ENCODE data around the gene C6orf62. TPM values are rescaled to one million over a fixed set of nuclear protein-coding genes. Genes with fewer than 3 reads are reported as not detected.
A peak's percentile ranks its signal among the peaks of the same experiment; 100 is the strongest.
"Not testable (repeated sequence)": the region's sequence is repeated elsewhere in the genome, so short reads cannot be mapped to it uniquely, and the experiment has no call there.

C6orf62 gene
- total RNA-seq, 1 donor = 41.7 TPM

DNA sequence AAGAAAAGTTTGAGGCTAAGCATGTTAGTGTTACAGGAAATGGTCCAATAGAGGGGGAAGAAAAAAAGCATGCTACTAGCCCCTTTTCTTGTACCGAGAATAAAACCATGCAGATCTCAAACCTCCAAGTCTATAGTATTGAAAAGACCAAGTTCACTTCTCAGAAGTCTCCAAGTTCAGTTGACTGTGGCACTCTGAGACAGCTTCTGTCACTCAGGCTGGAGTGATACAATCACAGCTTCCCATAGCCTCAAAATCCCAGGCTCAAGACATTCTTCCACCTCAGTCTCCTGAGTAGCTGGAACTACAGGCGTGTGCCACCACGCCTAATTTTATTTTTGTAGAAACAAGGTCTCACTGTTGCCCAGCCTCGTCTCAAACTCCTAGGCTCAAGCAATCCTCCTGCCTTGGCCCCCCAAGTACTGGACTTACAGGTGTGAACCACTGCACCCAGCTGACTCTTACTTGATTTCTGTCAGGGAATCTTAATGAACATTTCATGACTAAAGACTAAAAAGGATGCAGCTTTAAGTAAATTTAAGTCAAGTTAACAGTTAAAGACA lies 16.2 kb downstream of the C6orf62 start:
- no peak for DNase-seq (ENCODE audit: low read depth in 2 of 3, low spot score in 2 of 3)

DNA sequence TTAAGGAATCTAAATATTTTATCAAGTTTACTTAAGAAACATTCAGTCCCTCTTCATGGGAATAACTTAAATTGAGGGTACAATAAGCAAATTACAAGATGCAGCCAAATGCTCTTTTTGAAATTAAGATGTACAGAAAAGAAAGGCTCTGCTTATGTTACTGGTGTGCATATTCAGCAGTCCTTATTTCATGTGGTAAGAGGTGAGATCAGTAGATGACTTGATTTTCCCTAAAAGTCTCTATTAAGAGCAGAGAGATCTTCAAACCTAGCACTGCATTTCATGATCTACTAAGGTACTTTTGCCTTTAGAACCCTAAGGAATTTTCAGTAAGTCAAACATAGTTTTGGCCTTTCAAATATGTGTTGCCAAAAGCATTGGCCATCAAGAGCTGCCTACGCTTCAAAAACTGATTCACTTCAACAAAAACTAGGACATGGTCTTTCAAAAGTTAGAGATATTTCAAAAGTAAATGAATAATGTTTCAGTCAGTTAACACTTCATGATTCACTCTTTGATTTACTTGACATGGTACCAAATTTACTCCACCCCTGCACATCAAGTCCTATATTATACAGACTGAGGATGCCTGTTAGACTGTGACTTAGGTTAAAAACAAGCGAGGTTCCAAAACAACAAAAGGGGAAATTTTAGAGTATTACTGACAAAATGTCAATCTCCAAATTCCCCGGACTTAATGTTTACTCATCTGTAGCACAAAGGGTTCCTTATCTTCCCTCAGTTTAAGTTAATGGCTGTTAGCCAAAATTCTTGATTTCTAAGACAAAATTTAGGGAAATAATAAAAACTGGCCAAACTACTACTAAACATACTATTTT lies 19.2 kb downstream of the C6orf62 start:
- DNase-seq (ENCODE audit: low read depth in 2 of 3, low spot score in 2 of 3) = no peak

DNA sequence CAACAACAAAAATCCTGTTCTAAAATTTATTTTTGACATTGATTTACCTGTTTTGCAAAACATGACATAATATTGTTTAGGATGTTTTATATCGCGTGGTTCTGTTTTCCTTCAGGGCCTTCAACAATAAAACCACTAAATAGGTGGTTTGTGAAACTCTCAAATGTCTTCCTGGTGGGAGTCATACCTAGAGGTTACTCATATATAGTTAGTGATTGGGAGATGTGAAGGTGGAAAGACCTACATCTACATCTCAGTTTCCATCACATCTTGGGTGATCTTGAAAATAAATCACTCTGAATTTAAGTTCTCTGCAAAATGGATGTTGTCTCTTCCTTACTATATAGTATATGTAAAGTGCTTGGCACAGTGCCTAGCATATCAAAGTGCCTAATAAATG lies 22.9 kb downstream of the C6orf62 start:
- no peak for DNase-seq (ENCODE audit: low read depth in 2 of 3, low spot score in 2 of 3)

GRCh38 chr6:24695635-24696034 lies 23.3 kb downstream of the C6orf62 start:
- peak in 2 of 3 donors; percentile 50 to 76 for DNase-seq (ENCODE audit: low read depth in 2 of 3, low spot score in 2 of 3)

DNA sequence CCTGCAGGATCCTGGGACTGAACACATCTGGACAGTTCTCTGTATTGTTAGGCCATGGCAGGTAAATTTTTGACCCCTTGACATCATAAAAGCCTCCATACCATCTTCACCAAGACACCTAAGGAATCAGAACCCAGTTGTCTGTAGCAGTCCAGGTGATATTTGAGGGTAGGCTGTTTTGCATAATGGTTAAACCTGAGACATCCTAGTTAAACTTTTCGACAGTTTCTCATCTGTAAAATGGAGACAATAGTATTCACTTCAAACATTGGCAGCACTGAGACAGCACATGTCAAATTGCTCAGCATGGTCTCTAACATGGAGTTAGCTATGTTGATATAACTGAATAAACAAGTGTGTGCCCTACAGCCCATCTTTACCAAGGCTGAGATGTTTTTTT lies 24.8 kb downstream of the C6orf62 start:
- DNase-seq (ENCODE audit: low read depth in 2 of 3, low spot score in 2 of 3) = no peak

DNA sequence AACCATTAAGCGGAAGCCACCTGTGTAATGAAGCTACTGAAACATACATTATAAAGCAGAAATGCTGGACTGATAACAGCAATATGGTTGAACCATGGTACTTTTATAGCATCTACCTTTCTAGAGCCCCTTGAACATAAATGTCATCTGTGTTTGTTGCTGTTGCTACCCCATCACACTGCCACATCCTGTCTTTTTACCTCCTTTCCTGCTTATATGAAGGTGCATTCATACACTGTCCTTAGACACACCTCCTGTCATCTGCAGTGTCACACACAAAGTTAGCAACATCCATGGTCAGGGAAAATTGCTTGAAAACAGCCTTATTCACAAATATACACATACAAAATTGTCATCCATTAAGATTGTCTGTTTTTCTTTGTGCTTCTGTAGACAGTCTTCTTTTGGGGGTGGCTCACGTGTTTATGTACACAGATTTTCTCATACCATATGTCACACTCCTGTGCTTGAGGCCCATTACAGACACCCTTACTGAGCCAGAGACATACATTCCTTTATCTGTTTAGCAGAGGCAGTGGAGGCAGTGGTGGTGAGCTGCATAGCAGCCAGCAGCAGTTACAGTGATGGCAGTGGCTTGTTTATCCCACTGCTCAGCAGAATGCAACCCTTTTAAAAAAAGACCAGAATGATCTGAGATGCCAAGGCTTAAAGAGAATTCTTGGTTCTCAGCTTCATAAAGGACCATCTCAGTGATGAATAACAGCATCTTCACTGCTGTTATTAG lies 25.9 kb downstream of the C6orf62 start:
- no peak for DNase-seq (ENCODE audit: low read depth in 2 of 3, low spot score in 2 of 3)

- DNase-seq (ENCODE audit: low read depth in 2 of 3, low spot score in 2 of 3) = no peak
Observed at GRCh38 chr6:24692415-24692814, 26.5 kb downstream of the C6orf62 start.

- no peak for DNase-seq (ENCODE audit: low read depth in 2 of 3, low spot score in 2 of 3)
Observed at GRCh38 chr6:24692003-24692402, 27.0 kb downstream of the C6orf62 start.

GRCh38 chr6:24691550-24691949 lies 27.4 kb downstream of the C6orf62 start:
- no peak for DNase-seq (ENCODE audit: low read depth in 2 of 3, low spot score in 2 of 3)

DNA sequence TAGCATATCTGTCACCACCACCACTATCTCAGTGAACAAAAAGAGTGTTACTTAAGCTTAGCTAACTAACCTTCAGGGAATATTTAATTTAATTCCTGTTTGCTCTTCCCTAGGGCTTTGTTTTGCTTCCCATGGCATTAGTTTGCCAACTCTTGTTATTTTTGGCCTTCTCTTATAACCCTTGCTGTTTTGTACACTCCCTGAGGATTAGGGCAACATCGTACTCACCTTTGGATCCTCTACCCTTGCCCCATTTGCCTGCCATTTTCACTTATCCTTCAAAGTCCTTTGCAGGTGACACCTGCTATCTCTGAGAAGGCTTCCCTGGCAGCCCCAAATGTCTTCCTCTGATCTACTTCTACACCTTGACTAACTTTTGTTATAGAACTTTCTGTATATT lies 28.4 kb downstream of the C6orf62 start:
- no peak for DNase-seq (ENCODE audit: low read depth in 2 of 3, low spot score in 2 of 3)

- DNase-seq (ENCODE audit: low read depth in 2 of 3, low spot score in 2 of 3) = no peak
Observed at GRCh38 chr6:24689964-24690363, 29.0 kb downstream of the C6orf62 start.

- no peak for DNase-seq (ENCODE audit: low read depth in 2 of 3, low spot score in 2 of 3)
Observed at GRCh38 chr6:24686946-24687345, 32.0 kb downstream of the C6orf62 start.

DNA sequence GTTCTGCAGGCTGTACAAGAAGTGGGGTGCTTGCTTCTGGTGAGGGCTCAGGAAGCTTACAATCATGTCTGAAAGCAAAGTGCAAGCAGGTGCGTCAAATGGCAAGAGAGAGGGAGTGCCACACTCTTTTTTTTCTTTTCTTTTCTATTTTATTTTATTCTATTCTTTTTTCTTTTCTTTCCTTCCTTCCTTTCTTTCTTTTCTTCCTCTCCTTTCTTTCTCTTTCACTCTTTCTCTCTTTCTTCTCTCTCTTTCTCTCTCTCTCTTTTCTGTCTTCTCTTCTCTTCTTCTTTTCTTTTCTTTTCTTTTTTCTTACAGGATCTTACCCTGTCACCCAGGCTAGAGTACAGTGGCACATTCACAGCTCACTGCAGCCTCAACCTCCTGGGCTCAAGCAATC lies 32.5 kb downstream of the C6orf62 start:
- no peak for DNase-seq (ENCODE audit: low read depth in 2 of 3, low spot score in 2 of 3)

DNA sequence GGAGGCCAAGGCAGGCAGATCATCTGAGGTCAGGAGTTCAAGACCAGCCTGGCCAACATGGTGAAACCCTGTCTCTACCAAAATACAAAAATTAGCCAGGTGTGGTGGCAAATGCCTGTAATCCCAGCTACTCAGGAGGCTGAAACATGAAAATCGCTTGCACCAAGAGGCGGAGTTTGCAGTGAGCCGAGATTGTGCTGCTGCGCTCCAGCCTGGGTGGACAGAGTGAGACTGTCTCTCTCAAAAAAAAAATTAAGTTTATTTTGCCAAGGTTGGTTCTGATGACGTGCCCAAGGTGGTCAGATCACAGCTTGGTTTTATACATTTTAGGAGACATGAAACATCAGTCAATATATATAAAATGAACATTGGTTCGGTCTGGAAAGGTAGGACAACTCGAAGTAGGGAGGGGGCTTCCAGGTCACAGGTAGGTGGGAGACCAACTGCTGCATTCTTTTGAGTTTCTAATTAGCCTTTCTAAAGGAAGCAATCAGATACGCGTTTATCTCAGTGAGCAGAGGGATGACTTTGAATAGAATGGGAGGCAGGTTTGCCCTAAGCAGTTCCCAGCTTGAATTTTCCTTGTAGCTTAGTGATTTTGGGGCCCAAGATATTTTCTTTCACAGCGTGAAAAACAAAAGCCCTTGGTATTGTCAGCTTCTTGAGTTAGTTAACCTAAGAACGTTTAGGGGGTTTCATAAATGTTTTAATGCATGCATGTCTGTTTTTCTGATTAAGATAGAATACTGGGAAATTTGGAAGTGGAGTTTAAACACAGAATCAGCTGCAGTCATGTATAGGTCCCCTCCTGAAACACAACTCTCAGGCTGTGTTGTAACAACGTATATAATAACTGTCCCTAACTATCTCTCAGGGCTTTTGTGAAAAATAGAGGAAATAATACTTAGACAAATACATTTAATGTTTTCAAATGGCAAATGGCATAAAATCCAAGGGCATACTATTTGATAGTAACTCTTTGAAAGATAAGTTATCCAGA lies 35.4 kb downstream of the C6orf62 start:
- DNase-seq (ENCODE audit: low read depth in 2 of 3, low spot score in 2 of 3) = no peak

DNA sequence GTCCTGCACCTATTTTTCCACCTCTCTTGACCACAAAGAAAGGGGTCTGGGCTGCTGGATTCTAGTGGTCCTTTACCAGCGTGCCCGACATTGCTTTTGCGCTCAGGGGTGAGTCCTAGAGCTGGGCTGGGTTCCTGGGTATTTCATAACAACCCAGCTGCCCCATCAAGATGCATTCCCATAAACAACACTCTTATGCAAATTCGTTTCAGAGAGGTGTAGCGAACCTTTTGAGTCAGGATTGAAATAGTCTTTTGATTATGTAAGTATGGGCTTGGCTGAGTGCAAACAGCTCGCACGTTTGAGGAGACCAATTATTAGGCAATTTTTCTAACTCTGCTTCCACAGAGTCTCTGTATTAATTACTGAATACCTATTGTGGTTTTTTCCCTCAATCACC lies 38.4 kb downstream of the C6orf62 start:
- DNase-seq (ENCODE audit: low read depth in 2 of 3, low spot score in 2 of 3) = no peak

DNA sequence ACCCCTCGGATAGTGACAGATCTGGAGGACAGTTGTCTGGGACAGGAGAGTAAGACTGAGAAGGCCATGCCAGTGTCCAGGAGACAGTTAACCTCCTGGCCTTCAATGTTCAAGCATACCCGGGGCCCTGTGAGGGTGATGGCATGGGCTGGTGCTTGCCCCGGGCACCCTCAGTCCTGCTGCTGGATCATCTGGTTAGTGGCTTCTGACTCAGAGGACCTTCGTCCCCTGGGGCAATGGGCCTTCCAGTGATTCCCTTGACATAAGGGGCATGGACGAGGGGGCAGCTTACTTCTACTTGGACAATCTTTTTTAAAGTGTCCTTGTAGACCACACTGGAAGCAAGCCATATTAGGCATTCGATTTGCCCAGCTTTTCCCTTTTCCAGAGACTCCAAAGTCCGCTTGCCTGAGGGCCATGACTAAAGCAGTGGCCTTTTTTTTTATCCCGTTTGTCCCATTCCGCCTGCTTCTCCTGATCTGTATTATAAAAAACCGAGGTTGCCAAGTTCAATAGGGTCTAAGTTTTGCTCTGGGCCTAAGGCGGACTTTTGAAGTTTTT lies 40.1 kb downstream of the C6orf62 start:
- DNase-seq (ENCODE audit: low read depth in 2 of 3, low spot score in 2 of 3) = not testable (repeated sequence)

- peak in 1 of 3 donors; percentile 11 for DNase-seq (ENCODE audit: low read depth in 2 of 3, low spot score in 2 of 3)
Observed at GRCh38 chr6:24673625-24674024, 45.3 kb downstream of the C6orf62 start.

DNA sequence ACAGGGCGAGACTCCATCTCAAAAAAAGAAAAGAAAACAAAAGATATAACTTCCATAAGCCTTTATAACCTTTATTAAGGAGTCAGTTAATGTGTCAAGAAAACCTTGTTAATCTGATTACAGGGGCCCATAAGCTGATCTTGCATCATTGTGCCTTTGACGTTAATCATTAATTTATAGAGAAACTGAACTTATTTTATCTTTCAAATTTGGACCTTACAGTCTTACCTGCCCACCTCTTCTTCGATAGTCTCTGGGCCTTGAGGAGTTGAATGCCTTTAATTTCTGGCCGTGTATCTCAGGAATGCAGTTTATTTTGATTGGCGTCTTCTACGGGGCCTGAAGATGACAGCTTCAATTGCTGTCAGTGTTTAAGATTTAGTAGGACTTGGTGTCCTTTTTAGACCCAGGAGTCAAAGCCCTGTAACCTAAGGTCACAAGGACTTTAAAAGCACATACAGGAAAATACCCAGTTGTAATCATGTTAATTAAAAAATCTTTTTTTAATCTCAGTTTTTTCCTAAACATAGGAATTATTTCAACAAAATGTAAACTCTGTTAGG lies 46.3 kb downstream of the C6orf62 start:
- no peak for DNase-seq (ENCODE audit: low read depth in 2 of 3, low spot score in 2 of 3)

DNA sequence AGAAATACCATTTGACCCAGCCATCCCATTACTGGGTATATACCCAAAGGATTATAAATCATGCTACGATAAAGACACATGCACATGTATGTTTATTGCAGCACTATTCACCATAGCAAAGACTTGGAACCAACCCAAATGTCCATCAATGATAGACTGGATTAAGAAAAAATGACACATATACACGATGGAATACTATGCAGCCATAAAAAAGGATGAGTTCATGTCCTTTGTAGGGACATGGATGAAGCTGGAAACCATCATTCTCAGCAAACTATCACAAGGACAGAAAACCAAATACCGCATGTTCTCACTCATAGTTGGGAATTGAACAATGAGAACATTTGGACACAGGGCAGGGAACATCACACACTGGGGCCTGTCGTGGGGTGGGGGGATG lies 47.9 kb downstream of the C6orf62 start:
- not testable (repeated sequence) for DNase-seq (ENCODE audit: low read depth in 2 of 3, low spot score in 2 of 3)

DNA sequence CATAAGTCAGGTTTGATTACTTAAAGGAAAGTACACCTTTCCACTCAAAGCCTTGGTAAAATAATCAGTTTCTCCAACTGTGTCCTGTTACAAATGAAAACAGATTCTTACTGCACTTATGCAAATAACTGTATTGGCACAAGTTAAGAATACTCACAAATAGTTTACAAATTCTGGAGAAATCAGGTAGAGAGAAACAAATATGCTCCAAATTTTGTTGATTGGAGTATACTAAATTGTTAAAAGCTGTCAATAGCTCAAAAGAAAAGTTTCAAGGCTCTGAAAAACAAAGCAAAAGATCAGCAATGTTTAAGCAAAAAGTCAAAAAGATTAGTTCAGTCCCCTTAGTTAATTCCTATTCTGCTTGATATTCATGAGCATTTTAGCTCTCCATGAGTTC lies 48.5 kb downstream of the C6orf62 start:
- peak in 1 of 3 donors; percentile 52 for DNase-seq (ENCODE audit: low read depth in 2 of 3, low spot score in 2 of 3)

Data from hematopoietic multipotent progenitor cell (in vitro differentiated cells).